Progenitor cell of endocrine pancreas (in vitro differentiated cells): ENCODE measurements around the gene CHADL. TPM values are rescaled to one million over a fixed set of nuclear protein-coding genes. Genes with fewer than 3 reads are reported as not detected.
"Not testable (repeated sequence)": the region's sequence is repeated elsewhere in the genome, so short reads cannot be mapped to it uniquely, and the experiment has no call there.

Experiments used
- DNase-seq: peaks from one replicate; pipeline ENCODE4 v3.0.0; 2021; ENCODE audit warnings: low spot score; ENCODE audit not compliant: unreplicated experiment
- H3K27ac Mint-ChIP-seq: 2 replicates; pipeline ENCODE4 v1.8.0; 2021; ENCODE audit warnings: mild to moderate bottlenecking, moderate library complexity, mixed read lengths
- H3K27me3 Mint-ChIP-seq: 2 replicates; pipeline ENCODE4 v1.8.0; 2021; ENCODE audit warnings: mixed read lengths
- H3K36me3 Mint-ChIP-seq: 2 replicates; pipeline ENCODE4 v1.8.0; 2022; ENCODE audit warnings: mixed read lengths; ENCODE audit not compliant: insufficient read depth
- H3K4me1 Mint-ChIP-seq: 2 replicates; pipeline ENCODE4 v1.8.0; 2021; ENCODE audit warnings: low read depth, mixed read lengths
- H3K4me3 Mint-ChIP-seq: 2 replicates; pipeline ENCODE4 v1.8.0; 2021; ENCODE audit warnings: low read depth, mild to moderate bottlenecking, moderate library complexity, mixed read lengths
- H3K9me3 Mint-ChIP-seq: 2 replicates; pipeline ENCODE4 v1.8.0; 2021; ENCODE audit warnings: low read depth, mixed read lengths
- total RNA-seq: library from RNA; stranded (reverse); gene quantifications from 2 replicates; pipeline ENCODE4 v1.2.1, GENCODE V29; 2021
- TF ChIP-seq, protein P1 (sequence below): fragments of 200-600 bp; sonication (generic); IDR thresholded peaks from one replicate; pipeline ENCODE4 v1.5.0; 2021; ENCODE audit warnings: antibody characterized with exemption, mild to moderate bottlenecking; ENCODE audit not compliant: unreplicated experiment

The CHADL gene
- total RNA-seq, 1 donor from 2014 or later: 3.1 TPM

DNA sequence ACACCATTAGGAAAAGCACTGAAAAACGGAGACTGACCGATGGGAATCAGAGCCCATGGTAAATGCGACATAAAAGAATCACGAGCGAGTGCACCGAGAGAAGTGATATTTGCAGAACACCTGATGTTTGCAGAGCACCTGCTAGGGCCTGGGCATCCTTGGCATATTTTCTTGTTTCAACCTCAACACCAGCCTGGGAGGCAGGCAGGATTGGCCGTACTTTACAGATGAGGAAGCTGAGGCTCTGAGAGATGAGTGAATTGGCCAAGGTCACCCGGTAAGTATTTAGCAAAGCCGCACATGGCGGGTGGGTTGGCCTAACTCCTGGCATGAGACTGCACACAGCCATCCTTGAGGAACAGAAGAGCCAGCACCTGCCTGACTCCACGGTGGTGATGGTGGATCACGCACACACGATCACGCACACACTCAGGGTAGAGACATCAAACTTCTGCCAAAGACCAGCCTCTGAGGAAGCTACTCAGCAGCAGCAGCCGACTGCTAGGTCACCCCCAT is 21.6 kb upstream of the CHADL start:
- H3K27me3 Mint-ChIP-seq: no peaks in the 10 kb centered on the region
- no peaks in the 10 kb centered on the region for H3K9me3 Mint-ChIP-seq
- TF ChIP-seq, protein P1, sequence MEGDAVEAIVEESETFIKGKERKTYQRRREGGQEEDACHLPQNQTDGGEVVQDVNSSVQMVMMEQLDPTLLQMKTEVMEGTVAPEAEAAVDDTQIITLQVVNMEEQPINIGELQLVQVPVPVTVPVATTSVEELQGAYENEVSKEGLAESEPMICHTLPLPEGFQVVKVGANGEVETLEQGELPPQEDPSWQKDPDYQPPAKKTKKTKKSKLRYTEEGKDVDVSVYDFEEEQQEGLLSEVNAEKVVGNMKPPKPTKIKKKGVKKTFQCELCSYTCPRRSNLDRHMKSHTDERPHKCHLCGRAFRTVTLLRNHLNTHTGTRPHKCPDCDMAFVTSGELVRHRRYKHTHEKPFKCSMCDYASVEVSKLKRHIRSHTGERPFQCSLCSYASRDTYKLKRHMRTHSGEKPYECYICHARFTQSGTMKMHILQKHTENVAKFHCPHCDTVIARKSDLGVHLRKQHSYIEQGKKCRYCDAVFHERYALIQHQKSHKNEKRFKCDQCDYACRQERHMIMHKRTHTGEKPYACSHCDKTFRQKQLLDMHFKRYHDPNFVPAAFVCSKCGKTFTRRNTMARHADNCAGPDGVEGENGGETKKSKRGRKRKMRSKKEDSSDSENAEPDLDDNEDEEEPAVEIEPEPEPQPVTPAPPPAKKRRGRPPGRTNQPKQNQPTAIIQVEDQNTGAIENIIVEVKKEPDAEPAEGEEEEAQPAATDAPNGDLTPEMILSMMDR: no peak
- no peak overlapping the region for H3K4me3 Mint-ChIP-seq
- no peaks in the 10 kb centered on the region for H3K4me1 Mint-ChIP-seq
- no peak overlapping the region for H3K27ac Mint-ChIP-seq
- peaks cover 9% of the 10 kb centered on the region for H3K36me3 Mint-ChIP-seq
- no peak for DNase-seq

DNA sequence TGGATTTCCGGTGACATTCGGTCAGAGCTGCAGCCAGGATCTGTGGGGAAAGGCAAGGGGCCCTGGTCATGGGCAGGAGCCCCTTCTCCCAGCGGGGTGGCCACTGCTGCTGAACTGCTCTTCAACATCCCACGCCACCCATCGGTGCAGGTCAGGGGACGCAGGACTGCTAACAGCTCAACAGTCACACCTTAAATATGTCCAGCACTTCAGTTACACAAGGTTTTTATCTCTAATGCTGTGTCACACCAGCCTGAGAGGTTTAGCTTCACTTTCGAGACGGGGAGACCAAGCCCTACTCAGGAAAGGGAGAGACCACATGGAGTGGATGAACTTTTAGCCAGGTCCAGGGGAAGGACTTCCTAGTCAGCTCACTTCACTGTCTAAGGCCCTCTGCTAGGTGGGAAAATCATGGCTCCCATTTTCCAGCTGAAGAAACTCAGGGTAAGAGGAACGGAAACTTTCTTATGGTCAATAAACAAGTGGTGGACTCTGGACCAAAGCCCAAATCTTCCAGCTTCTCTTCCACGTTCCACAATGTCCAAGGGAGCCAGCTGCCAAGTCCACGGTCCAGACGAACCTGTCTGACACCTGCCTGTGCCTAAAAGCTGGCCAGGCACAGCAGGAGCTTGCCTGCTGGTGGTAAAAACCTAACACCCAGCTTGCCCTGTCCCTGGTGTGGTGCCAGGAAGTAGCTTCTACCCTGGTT is 21.0 kb upstream of the CHADL start:
- TF ChIP-seq, protein P1: no peak
- Mint-ChIP-seq H3K27me3 (no peaks in the 10 kb centered on the region), H3K9me3 (no peaks in the 10 kb centered on the region), H3K36me3 (peaks cover 9% of the 10 kb centered on the region), H3K4me1 (no peaks in the 10 kb centered on the region), H3K27ac (no peak overlapping the region), H3K4me3 (no peak overlapping the region)
- DNase-seq: no peak

DNA sequence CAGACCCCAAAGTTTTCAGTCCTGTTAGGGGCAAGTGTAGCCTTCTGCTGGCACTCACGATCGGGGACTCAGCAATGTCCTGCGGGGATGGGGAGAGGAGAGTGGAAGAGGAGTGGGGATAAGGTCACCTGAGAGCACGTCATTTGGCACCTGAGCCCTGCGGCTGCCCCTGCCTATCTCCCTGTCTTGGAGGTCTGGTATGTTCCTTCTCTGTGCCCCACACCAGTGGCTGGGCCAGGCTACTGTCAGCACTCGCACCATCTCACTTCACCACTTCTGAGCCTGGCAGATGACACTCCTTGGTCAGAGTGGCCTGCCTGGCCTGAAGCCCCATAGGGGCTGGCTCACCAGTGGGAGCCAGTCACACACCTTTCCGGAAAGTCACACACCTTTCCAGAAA is 20.1 kb upstream of the CHADL start:
- Mint-ChIP-seq H3K36me3 (peaks cover 4% of the 10 kb centered on the region), H3K27me3 (no peaks in the 10 kb centered on the region), H3K4me3 (no peak overlapping the region), H3K27ac (no peak overlapping the region), H3K4me1 (no peaks in the 10 kb centered on the region), H3K9me3 (no peaks in the 10 kb centered on the region)
- TF ChIP-seq, protein P1: no peak
- DNase-seq: no peak

DNA sequence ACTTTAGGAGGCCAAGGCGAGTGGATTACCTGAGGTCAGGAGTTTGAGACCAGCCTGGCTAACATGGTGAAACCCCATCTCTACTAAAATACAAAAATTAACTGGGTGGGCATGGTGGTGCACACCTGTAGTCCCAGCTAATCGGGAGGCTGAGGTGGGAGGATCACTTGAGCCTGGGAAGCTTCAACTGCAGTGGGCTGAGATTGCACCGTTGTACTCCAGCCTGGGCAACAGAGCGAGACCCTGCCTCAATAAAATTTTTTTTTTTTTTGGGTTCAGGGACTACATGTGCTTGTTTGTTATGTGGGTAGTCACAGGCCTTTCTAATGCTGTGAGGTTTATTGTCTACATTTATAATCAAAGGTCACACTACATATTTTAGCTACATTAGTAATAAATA is 19.0 kb upstream of the CHADL start:
- not testable (repeated sequence) for H3K27me3 Mint-ChIP-seq, DNase-seq

DNA sequence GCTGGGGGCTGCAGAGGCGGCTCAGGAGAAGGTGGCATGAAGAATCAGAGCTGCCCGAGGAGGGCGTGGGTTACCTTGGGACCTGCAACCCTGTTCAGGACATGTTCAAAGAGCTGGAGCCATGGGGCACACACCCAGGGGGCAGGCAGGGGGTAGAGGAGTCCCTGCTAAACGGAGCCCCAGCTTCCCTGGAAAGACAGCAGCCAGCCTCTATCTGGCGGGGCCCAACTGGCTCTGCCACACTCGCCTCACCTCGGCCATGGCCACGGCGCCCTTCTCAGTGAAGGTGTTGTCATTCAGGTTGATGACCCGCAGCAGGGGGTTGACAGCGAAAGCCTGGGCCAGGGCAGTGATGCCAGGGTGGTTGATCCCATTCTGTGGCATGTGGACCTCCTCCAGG is 17.0 kb upstream of the CHADL start:
- Mint-ChIP-seq H3K4me3 (no peak overlapping the region), H3K4me1 (no peaks in the 10 kb centered on the region), H3K36me3 (peaks cover 3% of the 10 kb centered on the region), H3K27ac (no peak overlapping the region), H3K9me3 (no peaks in the 10 kb centered on the region), H3K27me3 (no peaks in the 10 kb centered on the region)
- TF ChIP-seq, protein P1: no peak
- no peak for DNase-seq

More for the DNA sequence above, 19.0 kb upstream of the CHADL start:
- H3K4me1 Mint-ChIP-seq, H3K9me3 Mint-ChIP-seq, H3K27ac Mint-ChIP-seq, H3K4me3 Mint-ChIP-seq, H3K36me3 Mint-ChIP-seq: not testable (repeated sequence)
